Colon (tissue), 2 donors: Measurements from ENCODE around the gene SH3RF3.

Experiments
- FAIRE-seq: peaks from 2 replicates; lab custom pipeline; 2012; peaks lifted over from hg19 to GRCh38; lab: Jason Lieb, UNC
- donor health status: control.
- donor health status: control.

The SH3RF3 gene

DNA sequence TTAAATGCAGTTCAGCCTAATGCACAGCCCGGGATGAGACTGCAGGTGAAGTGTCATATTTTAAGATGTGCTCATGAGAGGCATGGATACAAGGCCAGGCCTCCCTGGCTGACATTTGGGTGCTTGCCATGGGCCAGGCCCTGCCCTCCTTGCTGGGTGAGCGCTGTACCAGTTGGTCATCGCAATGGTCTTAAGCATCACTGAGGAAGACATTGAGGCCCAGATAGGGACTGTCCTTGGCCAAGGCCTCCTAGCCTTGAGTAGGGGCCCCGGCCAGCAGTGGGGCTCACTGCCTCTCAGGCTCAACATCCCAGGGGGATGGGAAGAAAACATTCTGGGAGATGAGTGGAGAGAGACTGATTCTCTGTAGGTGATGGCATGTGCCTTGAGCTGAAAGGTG is 184.3 kb downstream of the SH3RF3 start:
- FAIRE-seq, result no peak

- FAIRE-seq, result no peak
These were observed 187.1 kb downstream of the SH3RF3 start for GRCh38 chr2:109316091-109316490.

DNA sequence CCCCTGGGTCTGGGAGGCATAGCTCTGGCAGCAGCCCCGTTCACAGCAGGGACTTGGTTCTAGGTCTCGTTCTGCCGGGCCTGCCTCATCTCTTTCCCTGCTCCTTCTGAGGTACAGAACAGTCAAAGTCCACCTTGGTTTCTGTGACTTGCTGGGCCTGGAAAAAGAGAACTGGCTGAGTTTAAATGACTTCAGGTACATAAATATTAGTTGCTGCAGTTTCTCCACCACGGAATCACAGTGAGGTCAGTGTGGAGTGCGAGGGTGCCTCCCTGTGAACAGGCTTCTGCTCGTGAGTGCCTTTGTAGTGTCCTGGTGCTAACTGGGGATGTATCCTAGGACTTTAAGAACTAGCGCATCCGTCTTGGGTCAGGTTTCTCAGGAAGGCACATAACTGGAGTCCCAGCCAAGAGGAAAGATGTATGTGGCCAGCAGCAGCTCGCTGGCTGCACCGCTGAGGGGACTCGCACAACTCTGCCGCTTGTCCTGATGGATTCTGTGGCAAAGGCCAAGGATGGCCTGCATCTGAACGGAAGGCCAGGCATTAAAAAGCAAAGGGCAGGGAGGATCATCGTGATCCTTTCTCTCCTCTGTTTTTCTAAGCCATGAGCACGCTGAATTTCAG is 188.6 kb downstream of the SH3RF3 start:
- no peak for FAIRE-seq

DNA sequence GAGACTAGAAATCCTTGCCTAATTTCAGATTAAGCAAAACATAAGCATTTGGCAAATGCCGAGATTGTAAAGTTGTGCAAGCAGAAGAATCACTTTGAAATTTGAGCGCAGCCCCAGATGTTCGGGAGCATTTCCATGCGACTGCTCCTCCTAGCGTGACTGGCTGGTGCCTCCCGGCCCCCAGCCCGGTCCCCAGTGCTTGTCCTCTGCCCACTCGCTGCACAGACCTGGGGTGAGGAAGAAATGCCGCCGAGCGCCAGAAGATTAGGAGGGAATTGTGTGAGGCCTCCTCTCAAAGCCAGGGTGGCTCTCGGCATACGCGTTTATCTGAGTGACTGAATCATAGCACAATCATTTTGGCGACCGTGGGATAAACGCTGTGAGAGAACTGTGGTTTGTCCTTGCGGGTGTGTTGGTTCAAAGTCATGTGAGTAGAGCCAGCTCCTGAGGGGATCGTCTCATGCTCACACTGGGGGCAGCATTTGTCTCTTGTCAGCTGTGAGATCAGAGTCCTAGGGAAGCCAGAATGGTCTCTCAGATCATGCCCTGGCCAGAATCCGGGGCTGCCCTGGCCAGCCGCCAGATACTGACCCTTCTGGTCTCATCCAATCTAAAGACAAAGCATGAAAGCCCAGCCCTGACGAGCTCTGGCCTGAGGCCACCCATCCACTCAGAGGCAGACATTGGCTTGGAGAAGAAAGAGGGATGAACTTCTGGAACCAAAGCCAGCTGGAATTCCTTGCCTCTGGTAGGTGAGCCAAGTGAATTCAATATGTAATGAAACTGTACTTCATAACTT is 189.3 kb downstream of the SH3RF3 start:
- FAIRE-seq, result no peak

DNA sequence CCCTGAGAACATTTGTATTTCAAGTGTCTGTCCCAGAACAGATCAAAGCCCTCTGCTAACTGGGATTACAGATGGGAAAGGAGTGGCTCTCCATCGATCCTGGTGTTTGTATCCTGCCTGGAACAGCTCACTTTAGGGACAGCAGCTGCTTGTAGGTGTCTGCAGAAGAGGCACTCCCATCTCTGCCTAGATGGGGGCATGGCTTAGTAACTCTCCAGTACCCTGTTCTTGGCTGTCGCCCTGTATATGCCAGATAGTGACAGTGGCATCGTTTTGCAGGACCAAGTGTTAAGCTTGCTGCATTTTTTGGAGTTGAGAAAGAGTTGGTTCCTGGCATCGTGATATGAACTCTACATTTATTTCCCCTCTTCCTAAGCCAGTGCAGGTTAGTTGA is 189.9 kb downstream of the SH3RF3 start:
- no peak for FAIRE-seq

DNA sequence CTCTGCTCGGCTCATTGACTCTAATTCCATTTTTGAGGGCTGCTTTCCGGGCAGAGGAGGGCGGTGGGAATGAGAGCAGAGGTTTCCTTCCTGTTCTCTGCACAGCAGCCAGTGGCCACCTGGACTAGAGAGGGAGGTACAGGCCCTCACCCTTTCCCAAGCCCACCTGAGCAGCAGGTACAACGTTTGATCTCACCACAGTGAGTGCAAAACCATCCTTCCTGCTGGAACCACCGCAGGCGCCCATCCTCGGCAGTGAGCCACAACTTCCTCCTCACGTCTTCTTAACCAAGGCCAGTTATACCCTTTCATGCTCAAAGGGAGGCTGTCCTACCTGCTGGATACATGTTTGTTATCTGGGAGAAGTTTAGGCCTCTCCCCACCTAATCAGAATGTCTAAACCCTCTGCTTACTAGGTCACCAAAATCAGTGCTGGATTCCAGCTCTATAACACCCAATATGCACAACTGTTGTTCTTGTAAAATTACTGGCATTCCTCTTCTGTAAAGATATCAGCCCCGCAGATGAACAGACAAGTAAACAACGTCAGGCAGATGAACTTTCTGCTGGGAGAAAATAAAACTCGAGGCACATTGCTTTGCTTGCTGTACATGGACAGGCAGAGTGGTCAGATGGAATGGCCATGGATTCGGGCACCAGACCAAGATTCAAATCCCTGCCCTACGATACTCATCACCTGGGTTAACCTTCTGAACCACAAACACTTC is 191.4 kb downstream of the SH3RF3 start:
- no peak for FAIRE-seq

GRCh38 chr2:109321570-109321969 is 192.6 kb downstream of the SH3RF3 start:
- FAIRE-seq, result no peak

DNA sequence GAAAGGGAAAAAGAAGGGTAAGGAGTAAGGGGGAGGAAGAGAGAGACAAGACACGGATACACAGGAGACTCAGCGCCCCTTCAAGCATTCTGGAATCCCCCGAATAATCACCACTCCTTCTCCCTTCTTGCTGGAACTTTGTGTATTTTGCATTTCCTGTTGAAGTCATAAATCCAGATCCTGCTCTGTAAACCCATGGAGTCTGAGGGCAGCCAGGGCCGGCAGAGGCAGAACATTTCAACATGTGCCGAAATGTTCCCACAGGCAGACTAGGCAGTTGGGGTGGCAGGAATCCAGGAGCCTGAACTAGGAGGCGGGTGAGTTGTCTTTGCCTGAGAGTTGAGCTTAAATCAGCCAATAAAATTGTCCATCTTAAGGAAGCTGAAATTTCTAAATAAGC is 193.1 kb downstream of the SH3RF3 start:
- no peak for FAIRE-seq

GRCh38 chr2:109322641-109323040 is 193.6 kb downstream of the SH3RF3 start:
- FAIRE-seq, result no peak

- no peak for FAIRE-seq
These were observed 195.9 kb downstream of the SH3RF3 start for GRCh38 chr2:109324861-109325260.

DNA sequence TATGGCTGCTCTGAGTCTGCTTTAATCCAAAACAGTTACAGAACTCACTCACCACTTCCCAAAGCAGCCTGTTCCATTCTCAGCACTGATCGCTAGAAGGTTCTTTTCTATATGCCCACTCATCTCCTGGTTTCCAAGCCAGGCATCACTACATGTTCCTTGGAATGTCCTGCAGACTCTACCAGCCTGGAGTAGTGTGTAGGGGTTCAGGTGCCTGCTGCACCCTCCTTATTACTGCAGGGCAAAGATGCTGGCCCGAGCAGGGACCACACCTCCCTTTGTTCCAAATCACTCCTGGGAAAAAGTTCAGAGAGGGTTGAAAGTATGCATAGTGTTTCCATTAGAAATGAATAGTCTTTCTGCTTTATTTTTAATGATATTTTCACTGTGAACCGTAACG is 196.6 kb downstream of the SH3RF3 start:
- FAIRE-seq, result no peak

DNA sequence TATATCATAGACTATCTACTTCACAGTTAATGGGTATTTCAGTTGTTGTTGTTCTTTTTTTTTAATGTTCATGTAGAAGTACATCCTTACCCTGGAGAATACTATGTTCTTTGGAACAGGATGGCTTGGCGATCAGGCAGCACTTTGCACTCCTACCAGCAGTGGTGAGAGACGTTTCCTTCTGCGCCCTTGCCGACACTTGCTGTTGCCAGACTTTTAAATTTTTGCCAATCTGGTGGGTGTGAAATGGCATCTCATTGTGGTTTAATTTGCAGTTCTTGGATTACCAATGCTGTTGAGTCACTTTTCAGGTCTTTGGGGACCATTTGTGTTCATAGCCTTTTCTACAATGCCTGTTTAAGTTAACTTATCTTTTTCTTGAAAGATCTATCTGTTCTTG is 197.3 kb downstream of the SH3RF3 start:
- FAIRE-seq, result no peak

DNA sequence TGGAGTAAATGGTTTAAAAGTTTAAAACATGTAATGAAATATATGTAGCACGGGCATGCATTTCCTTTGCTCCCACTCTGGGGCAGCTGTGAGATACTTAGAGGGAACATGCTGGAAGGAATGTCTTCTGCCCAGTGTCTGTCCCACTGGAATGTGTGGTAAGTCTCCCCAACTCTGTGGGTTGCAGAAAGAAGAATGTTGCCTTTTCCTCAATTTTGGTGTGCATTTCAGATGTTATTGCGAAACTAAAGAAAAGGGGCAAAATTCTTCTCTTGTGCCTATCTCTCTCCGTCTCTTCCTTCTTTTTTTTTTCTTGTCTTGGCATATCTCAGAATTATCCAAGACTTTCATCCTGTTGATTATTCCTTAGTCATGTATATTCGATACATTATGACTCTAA is 201.1 kb downstream of the SH3RF3 start:
- FAIRE-seq, result no peak

DNA sequence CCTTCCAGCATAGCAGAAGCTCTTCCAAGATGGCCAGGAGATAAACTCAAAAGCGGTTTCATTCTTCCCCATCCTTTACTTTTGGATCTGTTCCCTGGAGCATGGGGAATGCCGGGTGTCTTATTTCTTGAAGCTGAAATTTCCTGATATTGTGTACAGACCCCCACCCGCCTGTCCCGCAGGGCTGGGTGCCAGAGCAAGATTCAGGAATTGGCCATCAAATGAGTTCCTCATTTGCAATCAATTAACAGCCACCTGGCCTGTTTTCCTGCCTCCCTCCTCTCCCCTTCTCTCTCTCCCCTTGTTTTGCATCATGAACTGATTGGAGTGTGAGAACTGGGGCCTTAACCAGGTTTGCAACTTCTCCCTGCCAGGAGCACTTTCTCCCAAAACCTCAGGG is 202.1 kb downstream of the SH3RF3 start:
- no peak for FAIRE-seq

DNA sequence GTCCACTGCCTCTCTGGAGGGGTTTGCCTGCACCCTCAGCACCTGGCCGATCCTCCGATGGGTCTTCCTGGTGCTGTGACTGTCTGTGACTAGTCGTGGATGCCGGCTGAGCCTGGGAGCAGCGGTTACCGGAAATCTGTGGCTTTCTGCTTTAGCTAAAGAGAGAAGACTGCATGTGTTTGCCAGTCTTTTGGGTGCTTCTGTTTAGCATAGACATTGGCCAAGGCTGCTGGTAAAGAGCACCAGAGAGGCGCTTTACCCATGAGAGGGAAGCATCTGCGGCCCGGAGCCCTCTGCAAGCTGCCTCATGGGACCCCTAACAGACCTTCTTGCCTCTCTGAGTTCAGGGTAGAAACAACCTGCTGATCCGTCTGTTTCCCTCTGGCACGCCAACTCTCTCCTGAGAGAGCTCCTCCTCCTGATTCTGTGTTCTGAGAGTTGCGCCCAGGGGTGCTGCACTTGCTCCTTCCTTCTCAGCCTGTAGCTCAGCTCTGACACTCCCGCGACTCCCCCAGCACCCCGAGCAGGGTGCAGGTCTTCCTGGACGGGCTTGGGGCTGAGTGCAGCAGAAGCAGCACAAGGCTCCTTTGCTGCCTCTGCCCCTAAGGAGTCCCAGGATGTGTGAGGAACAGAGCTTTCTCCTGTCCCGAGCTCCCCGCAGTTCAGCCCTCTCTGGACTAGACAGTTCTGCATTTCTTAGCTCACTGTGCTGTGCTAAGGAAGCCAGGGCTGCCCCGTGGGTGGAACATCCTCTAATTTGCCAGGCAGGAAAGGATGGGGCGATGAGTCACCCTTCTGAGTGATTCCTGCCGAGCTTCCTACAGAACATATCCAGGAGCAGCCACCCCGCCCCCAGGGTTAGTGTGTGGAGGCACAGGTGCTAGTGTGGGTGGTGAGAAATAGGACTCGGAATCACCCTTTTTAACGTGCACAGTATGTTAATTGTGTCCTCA is 203.2 kb downstream of the SH3RF3 start:
- no peak for FAIRE-seq

GRCh38 chr2:109332880-109333279 is 203.9 kb downstream of the SH3RF3 start:
- no peak for FAIRE-seq

- FAIRE-seq, result no peak
These were observed 204.6 kb downstream of the SH3RF3 start for GRCh38 chr2:109333414-109334210.

- no peak for FAIRE-seq
These were observed 206.7 kb downstream of the SH3RF3 start for GRCh38 chr2:109335631-109336176.

- FAIRE-seq, result no peak
These were observed 207.3 kb downstream of the SH3RF3 start for GRCh38 chr2:109336296-109336695.

DNA sequence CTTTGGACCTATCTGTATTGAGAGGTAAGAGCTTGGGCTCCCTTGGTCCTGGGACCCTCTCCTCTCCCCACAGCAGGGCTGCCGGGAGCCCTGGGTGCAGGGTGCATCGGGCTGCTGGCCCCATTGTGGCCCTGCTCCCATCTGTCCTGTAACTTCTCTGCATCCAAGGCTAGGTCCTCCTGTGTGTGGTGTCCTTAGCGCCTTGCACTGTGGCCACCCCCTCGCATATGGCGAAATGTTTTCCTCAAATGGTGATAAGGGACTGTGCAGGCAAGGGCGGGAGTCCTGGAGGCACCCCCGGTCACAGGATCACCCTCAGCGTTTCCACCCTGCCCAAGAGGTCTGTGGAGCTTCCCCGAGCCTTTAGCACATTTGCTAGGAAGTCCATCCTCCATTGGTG is 208.2 kb downstream of the SH3RF3 start:
- FAIRE-seq, result no peak

DNA sequence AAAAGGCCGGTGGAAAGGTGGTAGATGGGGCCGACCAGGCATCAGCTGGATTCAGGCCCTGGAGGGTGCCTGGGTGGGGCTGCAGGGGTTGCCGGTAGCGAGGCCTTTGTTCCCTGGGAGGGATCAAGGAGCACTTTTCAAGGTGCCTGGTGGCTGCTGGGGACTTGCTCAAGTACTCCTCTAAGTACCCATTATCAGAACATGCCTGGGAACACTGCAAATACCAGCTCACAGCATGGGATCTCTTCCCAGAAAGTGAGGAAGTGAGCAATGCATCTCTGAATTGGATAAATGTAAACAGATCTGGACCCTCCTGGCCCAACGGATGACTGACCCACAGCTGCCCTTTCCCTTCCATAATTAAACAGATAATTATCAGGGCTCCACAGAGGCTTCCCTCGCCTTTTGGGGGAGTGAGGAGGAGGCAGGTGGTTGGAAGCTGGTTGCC is 210.5 kb downstream of the SH3RF3 start:
- no peak for FAIRE-seq
